ENCODE results near the gene OR1L4.

The OR1L4 gene

GRCh38 chr9:122723690-122724089 lies at the start of gene OR1L4:
OR1L4 (plus strand) TSS chr9:122723990; CDS start chr9:122723990, 0 bp downstream.
- DNase-seq (ENCODE audit: low spot score), result no peak

GRCh38 chr9:122684851-122685250 lies 38.9 kb upstream of the OR1L4 start:
- DNase-seq (ENCODE audit: low spot score), result no peak

GRCh38 chr9:122695696-122696095 lies 28.1 kb upstream of the OR1L4 start:
- DNase-seq (ENCODE audit: low spot score), result no peak

- DNase-seq (ENCODE audit: low spot score), result no peak
Observed at GRCh38 chr9:122718038-122718437, 5.8 kb upstream of the OR1L4 start.

- no peak for DNase-seq (ENCODE audit: low spot score)
Observed at GRCh38 chr9:122719218-122719617, 4.6 kb upstream of the OR1L4 start.

GRCh38 chr9:122742003-122742402 lies 18.2 kb downstream of the OR1L4 start, which contains the start of gene OR1L6:
OR1L6 (plus strand) TSS chr9:122742303; CDS start chr9:122749848, 7,545 bp downstream.
- no peak for DNase-seq (ENCODE audit: low spot score)

GRCh38 chr9:122754825-122755224 lies 31.0 kb downstream of the OR1L4 start:
- DNase-seq (ENCODE audit: low spot score), result no peak

- DNase-seq (ENCODE audit: low spot score), result no peak
Observed at GRCh38 chr9:122767817-122768216, 44.0 kb downstream of the OR1L4 start.

All from COLO829 (cell line).